GM12878 (cell line): Measurements from ENCODE around the gene MFAP1. TPM values are rescaled to one million over a fixed set of nuclear protein-coding genes. Genes with fewer than 3 reads are reported as not detected.

Source experiments
- ASH2L ChIP-seq: fragments of 300-600, 200-600 bp; sonication (generic); IDR thresholded peaks from 2 replicates; pipeline ENCODE4 v1.6.1; 2017; ENCODE audit warnings: low read depth, mild to moderate bottlenecking, borderline replicate concordance
- SMC3 ChIP-seq: IDR thresholded peaks from 2 replicates; pipeline ENCODE4 v1.6.1; 2011; ENCODE audit warnings: low read length, improper control_type of control experiment, borderline replicate concordance
- polyA plus RNA-seq, 11 experiments: library from polyadenylated mRNA; depleted of rRNA in 4 of 11; unstranded in 6 of 11; stranded (reverse) in 5 of 11; fragments of >200 nt; fragmentation: Nextera tagmentation in 4 of 11; fragmentation: Illumina TruSeq in 1 of 11; extraction: Ambion mirVana in 4 of 11; extraction: Trizol in 1 of 11; gene quantifications; 1 replicate in 1 of 11; 2 replicates in 10 of 11; pipeline versions ENCODE4 v1.2.1 to v1.2.3, GENCODE V29; 2011 to 2016; ENCODE audit warnings: inconsistent platforms in 2 of 11, missing spikeins in 2 of 11, low read depth in 1 of 11
- total RNA-seq, 4 experiments: library from RNA; depleted of rRNA in 3 of 4; stranded (reverse); fragments of >200 nt in 3 of 4; fragmentation: Illumina TruSeq in 1 of 4; extraction: Trizol in 1 of 4; gene quantifications; 2 replicates each; pipeline versions ENCODE4 v1.2.1 to v1.2.3, GENCODE V29; 2013 to 2021
- TF ChIP-seq, protein P1 (sequence below): fragments of 450-650 bp; formaldehyde crosslinking; IDR thresholded peaks from 2 replicates; pipeline ENCODE4 v1.4.0; 2022; ENCODE audit warnings: mild to moderate bottlenecking, moderate library complexity
- TF ChIP-seq, protein P2 (sequence below), 3 experiments: IDR thresholded peaks in 2 of 3; conservative IDR thresholded peaks in 1 of 3; 2 replicates each; pipeline ENCODE4 v1.5.1; 2011; ENCODE audit warnings: low read depth in 3 of 3, low read length in 3 of 3, mild to moderate bottlenecking in 3 of 3, control low read depth in 2 of 3, moderate library complexity in 2 of 3, inconsistent platforms in 1 of 3, mixed read lengths in 1 of 3; ENCODE audit not compliant: control insufficient read depth in 2 of 3, insufficient read depth in 1 of 3; ENCODE audit errors: extremely low read depth in 1 of 3

Gene MFAP1
- total and polyA plus RNA-seq, 10 of the 15 experiments (the other 5 are each of a cell fraction or from before 2014, with no cell fraction given): 24.5 to 67.3 (median 47.4) TPM

DNA sequence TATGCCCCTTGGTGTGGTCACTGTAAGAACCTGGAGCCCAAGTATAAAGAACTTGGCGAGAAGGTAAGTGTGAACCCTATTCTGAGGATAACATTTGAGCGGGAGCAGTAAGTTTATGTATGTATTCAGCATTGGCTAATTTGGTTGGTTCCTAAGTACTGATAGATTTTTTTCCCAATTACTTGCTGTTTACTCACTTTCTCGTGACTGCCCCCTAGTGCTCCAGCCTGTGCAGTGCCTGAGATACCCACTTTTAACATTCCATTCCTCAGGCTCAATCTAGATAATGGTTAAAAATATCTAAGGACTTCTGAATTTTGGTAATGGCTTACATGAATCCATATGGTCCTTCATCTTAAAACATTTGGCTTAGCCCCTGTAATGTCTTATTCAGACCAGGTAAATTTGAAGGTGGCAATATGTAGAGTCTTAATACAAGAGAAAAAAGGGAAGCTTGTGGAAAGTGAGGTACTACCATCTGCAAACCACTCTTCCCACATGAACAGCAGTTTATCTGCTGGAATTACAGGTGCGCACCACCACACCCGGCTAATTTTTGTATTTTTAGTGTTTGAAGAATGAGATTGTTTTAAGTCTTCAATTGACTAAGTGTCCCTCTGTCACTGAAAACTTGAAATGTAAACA lies 54.8 kb downstream of the MFAP1 start (continued):
- TF ChIP-seq, protein P1, sequence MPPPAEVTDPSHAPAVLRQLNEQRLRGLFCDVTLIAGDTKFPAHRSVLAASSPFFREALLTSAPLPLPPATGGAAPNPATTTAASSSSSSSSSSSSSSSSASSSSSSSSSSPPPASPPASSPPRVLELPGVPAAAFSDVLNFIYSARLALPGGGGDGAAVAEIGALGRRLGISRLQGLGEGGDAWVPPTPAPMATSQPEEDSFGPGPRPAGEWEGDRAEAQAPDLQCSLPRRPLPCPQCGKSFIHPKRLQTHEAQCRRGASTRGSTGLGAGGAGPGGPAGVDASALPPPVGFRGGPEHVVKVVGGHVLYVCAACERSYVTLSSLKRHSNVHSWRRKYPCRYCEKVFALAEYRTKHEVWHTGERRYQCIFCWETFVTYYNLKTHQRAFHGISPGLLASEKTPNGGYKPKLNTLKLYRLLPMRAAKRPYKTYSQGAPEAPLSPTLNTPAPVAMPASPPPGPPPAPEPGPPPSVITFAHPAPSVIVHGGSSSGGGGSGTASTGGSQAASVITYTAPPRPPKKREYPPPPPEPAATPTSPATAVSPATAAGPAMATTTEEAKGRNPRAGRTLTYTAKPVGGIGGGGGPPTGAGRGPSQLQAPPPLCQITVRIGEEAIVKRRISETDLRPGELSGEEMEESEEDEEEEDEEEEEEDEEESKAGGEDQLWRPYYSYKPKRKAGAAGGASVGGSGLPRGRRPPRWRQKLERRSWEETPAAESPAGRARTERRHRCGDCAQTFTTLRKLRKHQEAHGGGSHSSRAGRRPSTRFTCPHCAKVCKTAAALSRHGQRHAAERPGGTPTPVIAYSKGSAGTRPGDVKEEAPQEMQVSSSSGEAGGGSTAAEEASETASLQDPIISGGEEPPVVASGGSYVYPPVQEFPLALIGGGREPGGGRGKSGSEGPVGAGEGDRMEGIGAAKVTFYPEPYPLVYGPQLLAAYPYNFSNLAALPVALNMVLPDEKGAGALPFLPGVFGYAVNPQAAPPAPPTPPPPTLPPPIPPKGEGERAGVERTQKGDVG (CRISPR knock-in tag): no peak
- TF ChIP-seq SMC3 (peak; percentile 45; the same call in 1 of the 2 replicates), ASH2L (no peak)
- TF ChIP-seq, protein P2, sequence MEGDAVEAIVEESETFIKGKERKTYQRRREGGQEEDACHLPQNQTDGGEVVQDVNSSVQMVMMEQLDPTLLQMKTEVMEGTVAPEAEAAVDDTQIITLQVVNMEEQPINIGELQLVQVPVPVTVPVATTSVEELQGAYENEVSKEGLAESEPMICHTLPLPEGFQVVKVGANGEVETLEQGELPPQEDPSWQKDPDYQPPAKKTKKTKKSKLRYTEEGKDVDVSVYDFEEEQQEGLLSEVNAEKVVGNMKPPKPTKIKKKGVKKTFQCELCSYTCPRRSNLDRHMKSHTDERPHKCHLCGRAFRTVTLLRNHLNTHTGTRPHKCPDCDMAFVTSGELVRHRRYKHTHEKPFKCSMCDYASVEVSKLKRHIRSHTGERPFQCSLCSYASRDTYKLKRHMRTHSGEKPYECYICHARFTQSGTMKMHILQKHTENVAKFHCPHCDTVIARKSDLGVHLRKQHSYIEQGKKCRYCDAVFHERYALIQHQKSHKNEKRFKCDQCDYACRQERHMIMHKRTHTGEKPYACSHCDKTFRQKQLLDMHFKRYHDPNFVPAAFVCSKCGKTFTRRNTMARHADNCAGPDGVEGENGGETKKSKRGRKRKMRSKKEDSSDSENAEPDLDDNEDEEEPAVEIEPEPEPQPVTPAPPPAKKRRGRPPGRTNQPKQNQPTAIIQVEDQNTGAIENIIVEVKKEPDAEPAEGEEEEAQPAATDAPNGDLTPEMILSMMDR (IDR thresholded peaks at IDR 0.05 in 2 of 3, conservative IDR thresholded peaks at IDR 0.05 in 1 of 3; ENCODE audit: control insufficient read depth in 2 of 3, extremely low read depth in 1 of 3, insufficient read depth in 1 of 3, low read depth in 3 of 3, low read length in 3 of 3): peak; percentile 83 to 92 (median 84)
- TF ChIP-seq, all 136 proteins: peak for 4
